Urinary bladder (tissue), 4 donors: ENCODE results near the gene FCER1A. TPM values are rescaled to one million over a fixed set of nuclear protein-coding genes. Genes with fewer than 3 reads are reported as not detected.

Experiments
- DNase-seq: peaks from one replicate; pipeline ENCODE4 v3.0.0-alpha.2; 2015; ENCODE audit errors: extremely low spot score
- H3K27ac ChIP-seq: one replicate; pipeline ENCODE4 v1.5.1; 2013; ENCODE audit warnings: low read depth, mild to moderate bottlenecking, moderate library complexity
- H3K36me3 ChIP-seq: one replicate; pipeline ENCODE4 v1.6.1; 2013; ENCODE audit warnings: mild to moderate bottlenecking, moderate library complexity; ENCODE audit not compliant: insufficient read depth
- H3K4me1 ChIP-seq: one replicate; pipeline ENCODE4 v1.6.1; 2013; ENCODE audit warnings: mild to moderate bottlenecking, moderate library complexity; ENCODE audit not compliant: insufficient read depth
- H3K4me3 ChIP-seq: one replicate; pipeline ENCODE4 v1.5.1; 2013; ENCODE audit warnings: low read depth, low read length
- WGBS: extraction: QIAGEN DNeasy Blood & Tissue Kit; methylation state at CpG from one replicate; pipeline ENCODE4 v1.1.7; 2013; 5-methylcytosine and 5-hydroxymethylcytosine counted together
- polyA plus RNA-seq: library from polyadenylated mRNA; stranded (reverse); fragments of 200-250 nt; gene quantifications from one replicate; pipeline ENCODE4 v1.2.3, GENCODE V29; 2013
- total RNA-seq: library from RNA; depleted of rRNA; stranded (reverse); fragments of >200 nt; gene quantifications from one replicate; pipeline ENCODE4 v1.2.3, GENCODE V29; 2014
- donor health status: healthy with polysubstance abuse.
- donor health status: healthy.

Gene FCER1A
- total RNA-seq (1.7 TPM), polyA plus RNA-seq (0.49 TPM)

GRCh38 chr1:159302095-159302494 lies at the start of gene FCER1A:
TSS of gene FCER1A (plus strand) at chr1:159302336. CDS start at chr1:159302365, 29 bp downstream.
- DNase-seq = no peak
- H3K27ac ChIP-seq = no peak within 1 kb of the TSS
- WGBS = 87% methylated on average over 1 of the region's 1 CpG
- no peak within 1 kb of the TSS for H3K4me3 ChIP-seq
- no peaks in the 10 kb centered on the region for H3K36me3 ChIP-seq
- no peaks in the 10 kb centered on the region for H3K4me1 ChIP-seq

GRCh38 chr1:159261311-159261710 lies 40.8 kb upstream of the FCER1A start:
- no peak for DNase-seq
- Histone ChIP-seq H3K27ac (no peak overlapping the region), H3K4me1 (no peaks in the 10 kb centered on the region), H3K36me3 (no peaks in the 10 kb centered on the region), H3K4me3 (no peak overlapping the region)

- no peak for DNase-seq
- Histone ChIP-seq H3K27ac (no peak overlapping the region), H3K4me1 (no peaks in the 10 kb centered on the region), H3K4me3 (no peak overlapping the region), H3K36me3 (no peaks in the 10 kb centered on the region)
- WGBS = 75% methylated on average over 2 of the region's 2 CpGs
Measured at GRCh38 chr1:159261721-159262494, 40.2 kb upstream of the FCER1A start.

- H3K4me3 ChIP-seq = no peak overlapping the region
- no peak overlapping the region for H3K27ac ChIP-seq
- DNase-seq = no peak
- 78% methylated on average over 3 of the region's 3 CpGs for WGBS
- no peaks in the 10 kb centered on the region for H3K36me3 ChIP-seq
- no peaks in the 10 kb centered on the region for H3K4me1 ChIP-seq
Measured at GRCh38 chr1:159266832-159267231, 35.3 kb upstream of the FCER1A start.

GRCh38 chr1:159274631-159275030 lies 27.5 kb upstream of the FCER1A start:
- H3K4me1 ChIP-seq = no peaks in the 10 kb centered on the region
- no peaks in the 10 kb centered on the region for H3K36me3 ChIP-seq
- 74% methylated on average over 2 of the region's 2 CpGs for WGBS
- H3K4me3 ChIP-seq = no peak overlapping the region
- no peak for DNase-seq
- no peak overlapping the region for H3K27ac ChIP-seq

- Histone ChIP-seq H3K27ac (no peak overlapping the region), H3K36me3 (no peaks in the 10 kb centered on the region), H3K4me1 (no peaks in the 10 kb centered on the region), H3K4me3 (no peak overlapping the region)
- no peak for DNase-seq
Measured at GRCh38 chr1:159275891-159276290, 26.2 kb upstream of the FCER1A start.

- Histone ChIP-seq H3K4me1 (no peaks in the 10 kb centered on the region), H3K4me3 (no peak overlapping the region), H3K27ac (no peak overlapping the region), H3K36me3 (no peaks in the 10 kb centered on the region)
- no peak for DNase-seq
- WGBS = 62% methylated on average over 5 of the region's 5 CpGs
Measured at GRCh38 chr1:159279773-159280172, 22.4 kb upstream of the FCER1A start.

- no peak overlapping the region for H3K4me3 ChIP-seq
- H3K4me1 ChIP-seq = no peaks in the 10 kb centered on the region
- WGBS = 21% methylated on average over 2 of the region's 2 CpGs
- H3K36me3 ChIP-seq = no peaks in the 10 kb centered on the region
- DNase-seq = no peak
- H3K27ac ChIP-seq = no peak overlapping the region
Measured at GRCh38 chr1:159282118-159282517, 20.0 kb upstream of the FCER1A start.

GRCh38 chr1:159289060-159289459 lies 13.1 kb upstream of the FCER1A start:
- H3K4me1 ChIP-seq = no peaks in the 10 kb centered on the region
- no peak overlapping the region for H3K4me3 ChIP-seq
- H3K36me3 ChIP-seq = no peaks in the 10 kb centered on the region
- WGBS = 62% methylated on average over 2 of the region's 2 CpGs
- no peak for DNase-seq
- H3K27ac ChIP-seq = no peak overlapping the region

- H3K27ac ChIP-seq = no peak overlapping the region
- H3K36me3 ChIP-seq = no peaks in the 10 kb centered on the region
- 95% methylated on average over 1 of the region's 1 CpG for WGBS
- no peaks in the 10 kb centered on the region for H3K4me1 ChIP-seq
- DNase-seq = no peak
- no peak overlapping the region for H3K4me3 ChIP-seq
Measured at GRCh38 chr1:159291424-159291823, 10.7 kb upstream of the FCER1A start.

- H3K4me1 ChIP-seq = no peaks in the 10 kb centered on the region
Measured at GRCh38 chr1:159296706-159297375, 5.3 kb upstream of the FCER1A start.

GRCh38 chr1:159300146-159300545 lies 2.0 kb upstream of the FCER1A start:
- WGBS = 53% methylated on average over 4 of the region's 4 CpGs
- no peaks in the 10 kb centered on the region for H3K36me3 ChIP-seq
- no peak for DNase-seq
- no peaks in the 10 kb centered on the region for H3K4me1 ChIP-seq
- H3K4me3 ChIP-seq = no peak overlapping the region
- H3K27ac ChIP-seq = no peak overlapping the region

More at GRCh38 chr1:159296706-159297375, 5.3 kb upstream of the FCER1A start:
- WGBS = 70% methylated on average over 9 of the region's 9 CpGs
- Histone ChIP-seq H3K27ac (no peak overlapping the region), H3K4me3 (no peak overlapping the region), H3K36me3 (no peaks in the 10 kb centered on the region)
- DNase-seq = no peak

GRCh38 chr1:159307346-159308020 lies 5.3 kb downstream of the FCER1A start:
- no peaks in the 10 kb centered on the region for H3K4me1 ChIP-seq
- 50% methylated on average over 5 of the region's 5 CpGs for WGBS

GRCh38 chr1:159311679-159312078 lies 9.5 kb downstream of the FCER1A start:
- Histone ChIP-seq H3K36me3 (no peaks in the 10 kb centered on the region), H3K4me1 (no peaks in the 10 kb centered on the region), H3K27ac (no peak overlapping the region), H3K4me3 (no peak overlapping the region)
- DNase-seq = no peak

More at GRCh38 chr1:159307346-159308020, 5.3 kb downstream of the FCER1A start:
- no peak overlapping the region for H3K4me3 ChIP-seq
- no peaks in the 10 kb centered on the region for H3K36me3 ChIP-seq
- H3K27ac ChIP-seq = no peak overlapping the region
- no peak for DNase-seq
